WTC11 (cell line): ENCODE results near the gene PREX1. TPM values are rescaled to one million over a fixed set of nuclear protein-coding genes. Genes with fewer than 3 reads are reported as not detected.

Experiments
- ATAC-seq: fragments of 200-7000 bp; cut with Tn5 transposase; 2 replicates; pipeline ENCODE4 v1.10.0; 2021; ENCODE audit warnings: mild to moderate bottlenecking, moderate library complexity
- CTCF ChIA-PET: fragments of 300-600 bp; sonication (Branson Sonifier 250); formaldehyde crosslinking; loops from one replicate; lab custom pipeline; 2021; ENCODE audit warnings: antibody characterized with exemption; lab: Charles Lee
- POLR2A ChIA-PET: fragments of 350-600 bp; sonication (Branson Sonifier 250); formaldehyde crosslinking; loops from one replicate; lab custom pipeline; 2021; ENCODE audit warnings: antibody characterized with exemption; lab: Charles Lee
- DNase-seq: peaks from one replicate; pipeline ENCODE4 v3.0.0; 2021; ENCODE audit warnings: low spot score
- H3K27ac Mint-ChIP-seq: 2 replicates; pipeline ENCODE4 v1.8.0; 2021; ENCODE audit warnings: mixed read lengths
- H3K27me3 Mint-ChIP-seq: 2 replicates; pipeline ENCODE4 v1.8.0; 2021; ENCODE audit warnings: low read depth, mild to moderate bottlenecking, moderate library complexity, mixed read lengths
- H3K36me3 Mint-ChIP-seq: 2 replicates; pipeline ENCODE4 v1.8.0; 2021; ENCODE audit warnings: mixed read lengths
- H3K4me1 Mint-ChIP-seq: 2 replicates; pipeline ENCODE4 v1.8.0; 2022; ENCODE audit warnings: mixed read lengths
- H3K4me3 Mint-ChIP-seq: 2 replicates; pipeline ENCODE4 v1.8.0; 2021; ENCODE audit warnings: mild to moderate bottlenecking, moderate library complexity, mixed read lengths
- H3K9me3 Mint-ChIP-seq: 2 replicates; pipeline ENCODE4 v1.8.0; 2021; ENCODE audit warnings: mixed read lengths
- ATF1 ChIP-seq: sonication (generic); formaldehyde crosslinking; IDR thresholded peaks from 2 replicates; pipeline ENCODE4 v1.8.1; 2023; ENCODE audit warnings: mild to moderate bottlenecking, moderate library complexity, missing genetic modification reagents
- EMX1 ChIP-seq: fragments of 250-450 bp; sonication (Bioruptor Pico); IDR thresholded peaks from 2 replicates; pipeline ENCODE4 v1.8.0; 2021; ENCODE audit warnings: mild to moderate bottlenecking
- ESRRA ChIP-seq: sonication (generic); formaldehyde crosslinking; IDR thresholded peaks from 2 replicates; pipeline ENCODE4 v1.8.1; 2022; ENCODE audit warnings: mild to moderate bottlenecking, missing genetic modification reagents, borderline replicate concordance
- ETV6 ChIP-seq: sonication (generic); formaldehyde crosslinking; IDR thresholded peaks from 2 replicates; pipeline ENCODE4 v1.8.1; 2022; ENCODE audit warnings: mild to moderate bottlenecking, missing genetic modification reagents
- FOXJ3 ChIP-seq: sonication (generic); formaldehyde crosslinking; IDR thresholded peaks from 2 replicates; pipeline ENCODE4 v1.9.0; 2021; ENCODE audit warnings: missing genetic modification reagents, mild to moderate bottlenecking, borderline replicate concordance
- GABPB1 ChIP-seq: sonication (generic); formaldehyde crosslinking; IDR thresholded peaks from 2 replicates; pipeline ENCODE4 v1.8.1; 2023; ENCODE audit warnings: mild to moderate bottlenecking, missing genetic modification reagents
- HMGA2 ChIP-seq: fragments of 250-450 bp; sonication (Bioruptor Pico); IDR thresholded peaks from 2 replicates; pipeline ENCODE4 v1.4.0; 2021; ENCODE audit warnings: mild to moderate bottlenecking, moderate library complexity
- JAZF1 ChIP-seq: fragments of 250-450 bp; sonication (Bioruptor Pico); IDR thresholded peaks from 2 replicates; pipeline ENCODE4 v1.9.0; 2021; ENCODE audit warnings: moderate library complexity, mild to moderate bottlenecking, inconsistent platforms
- KAT7 ChIP-seq: sonication (generic); formaldehyde crosslinking; IDR thresholded peaks from 2 replicates; pipeline ENCODE4 v1.8.1; 2023; ENCODE audit warnings: missing genetic modification reagents, mild to moderate bottlenecking, borderline replicate concordance
- NFYB ChIP-seq: sonication (generic); formaldehyde crosslinking; conservative IDR thresholded peaks from 2 replicates; pipeline ENCODE4 v1.8.0; 2022; ENCODE audit warnings: low read depth, missing genetic modification reagents
- PRRX2 ChIP-seq: fragments of 250-450 bp; sonication (Bioruptor Pico); IDR thresholded peaks from 2 replicates; pipeline ENCODE4 v1.8.0; 2021; ENCODE audit warnings: mild to moderate bottlenecking
- RORB ChIP-seq: fragments of 250-450 bp; sonication (Bioruptor Pico); IDR thresholded peaks from 2 replicates; pipeline ENCODE4 v1.9.0; 2021; ENCODE audit warnings: mild to moderate bottlenecking
- SP1 ChIP-seq: sonication (generic); formaldehyde crosslinking; conservative IDR thresholded peaks from 2 replicates; pipeline ENCODE4 v1.8.1; 2022; ENCODE audit warnings: missing genetic modification reagents
- TEAD1 ChIP-seq: sonication (generic); formaldehyde crosslinking; IDR thresholded peaks from 2 replicates; pipeline ENCODE4 v1.8.0; 2022; ENCODE audit warnings: mild to moderate bottlenecking, missing genetic modification reagents
- ZNF219 ChIP-seq: sonication (generic); formaldehyde crosslinking; IDR thresholded peaks from 2 replicates; pipeline ENCODE4 v1.8.0; 2023; ENCODE audit warnings: missing genetic modification reagents, mild to moderate bottlenecking, borderline replicate concordance
- ZNF232 ChIP-seq: sonication (generic); formaldehyde crosslinking; IDR thresholded peaks from 2 replicates; pipeline ENCODE4 v1.8.0; 2022; ENCODE audit warnings: mild to moderate bottlenecking, missing genetic modification reagents
- ZNF317 ChIP-seq: sonication (generic); formaldehyde crosslinking; IDR thresholded peaks from 2 replicates; pipeline ENCODE4 v1.8.1; 2023; ENCODE audit warnings: low read depth, mild to moderate bottlenecking, moderate library complexity, missing genetic modification reagents, borderline replicate concordance
- total RNA-seq: library from RNA; stranded (reverse); gene quantifications from 3 replicates; pipeline ENCODE4 v1.2.3, GENCODE V29; 2021
- TF ChIP-seq, protein P1 (sequence below): sonication (generic); formaldehyde crosslinking; IDR thresholded peaks from 2 replicates; pipeline ENCODE4 v1.8.0; 2023; ENCODE audit warnings: missing genetic modification reagents
- TF ChIP-seq, protein P2 (sequence below): sonication (generic); formaldehyde crosslinking; IDR thresholded peaks from 2 replicates; pipeline ENCODE4 v1.8.0; 2022; ENCODE audit warnings: mild to moderate bottlenecking, missing genetic modification reagents
- TF ChIP-seq, protein P3 (sequence below): sonication (generic); formaldehyde crosslinking; IDR thresholded peaks from 2 replicates; pipeline ENCODE4 v1.8.1; 2023; ENCODE audit warnings: mild to moderate bottlenecking, moderate library complexity, missing genetic modification reagents
- TF ChIP-seq, protein P4 (sequence below): sonication (generic); formaldehyde crosslinking; IDR thresholded peaks from 2 replicates; pipeline ENCODE4 v1.8.1; 2023; ENCODE audit warnings: mild to moderate bottlenecking, missing genetic modification reagents, moderate library complexity
- TF ChIP-seq, protein P5 (sequence below): fragments of 250-450 bp; sonication (Bioruptor Pico); conservative IDR thresholded peaks from 2 replicates; pipeline ENCODE4 v1.9.0; 2021; ENCODE audit warnings: mild to moderate bottlenecking
- TF ChIP-seq, protein P6 (sequence below): sonication (generic); formaldehyde crosslinking; IDR thresholded peaks from 2 replicates; pipeline ENCODE4 v1.8.0; 2023; ENCODE audit warnings: missing genetic modification reagents, mild to moderate bottlenecking, borderline replicate concordance
- TF ChIP-seq, protein P7 (sequence below): sonication (generic); formaldehyde crosslinking; IDR thresholded peaks from 2 replicates; pipeline ENCODE4 v1.8.0; 2023; ENCODE audit warnings: mild to moderate bottlenecking, missing genetic modification reagents

Gene PREX1
- total RNA-seq, 1 experiment from 2014 or later: 17.3 TPM

DNA sequence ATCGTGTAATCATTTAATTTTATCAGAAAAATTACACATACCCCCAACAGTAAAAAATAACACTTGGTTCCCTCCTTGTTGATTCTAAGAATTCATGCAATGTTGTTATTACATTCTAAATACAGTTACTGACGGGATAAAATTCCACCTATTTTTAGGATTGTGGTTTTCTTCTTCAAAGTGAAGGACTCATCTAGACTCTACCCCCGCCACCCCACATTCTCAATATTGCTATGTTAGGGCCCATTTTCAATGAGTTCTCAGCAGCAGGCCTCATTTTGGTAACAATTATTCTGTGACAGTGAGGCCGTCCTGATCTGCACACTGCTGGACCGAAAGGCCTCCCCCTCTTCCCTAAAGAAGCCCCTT lies 43.5 kb downstream of the PREX1 start (continued):
- TF ChIP-seq, protein P1, sequence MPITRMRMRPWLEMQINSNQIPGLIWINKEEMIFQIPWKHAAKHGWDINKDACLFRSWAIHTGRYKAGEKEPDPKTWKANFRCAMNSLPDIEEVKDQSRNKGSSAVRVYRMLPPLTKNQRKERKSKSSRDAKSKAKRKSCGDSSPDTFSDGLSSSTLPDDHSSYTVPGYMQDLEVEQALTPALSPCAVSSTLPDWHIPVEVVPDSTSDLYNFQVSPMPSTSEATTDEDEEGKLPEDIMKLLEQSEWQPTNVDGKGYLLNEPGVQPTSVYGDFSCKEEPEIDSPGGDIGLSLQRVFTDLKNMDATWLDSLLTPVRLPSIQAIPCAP: no peak
- TF ChIP-seq ZNF219 (no peak), FOXJ3 (no peak), NFYB (CRISPR knock-in tag) (no peak), EMX1 (CRISPR knock-in tag) (no peak), PRRX2 (CRISPR knock-in tag) (no peak), ETV6 (CRISPR knock-in tag) (no peak), ESRRA (CRISPR knock-in tag) (no peak)
- TF ChIP-seq, protein P2, sequence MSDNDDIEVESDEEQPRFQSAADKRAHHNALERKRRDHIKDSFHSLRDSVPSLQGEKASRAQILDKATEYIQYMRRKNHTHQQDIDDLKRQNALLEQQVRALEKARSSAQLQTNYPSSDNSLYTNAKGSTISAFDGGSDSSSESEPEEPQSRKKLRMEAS: no peak
- TF ChIP-seq, protein P3, sequence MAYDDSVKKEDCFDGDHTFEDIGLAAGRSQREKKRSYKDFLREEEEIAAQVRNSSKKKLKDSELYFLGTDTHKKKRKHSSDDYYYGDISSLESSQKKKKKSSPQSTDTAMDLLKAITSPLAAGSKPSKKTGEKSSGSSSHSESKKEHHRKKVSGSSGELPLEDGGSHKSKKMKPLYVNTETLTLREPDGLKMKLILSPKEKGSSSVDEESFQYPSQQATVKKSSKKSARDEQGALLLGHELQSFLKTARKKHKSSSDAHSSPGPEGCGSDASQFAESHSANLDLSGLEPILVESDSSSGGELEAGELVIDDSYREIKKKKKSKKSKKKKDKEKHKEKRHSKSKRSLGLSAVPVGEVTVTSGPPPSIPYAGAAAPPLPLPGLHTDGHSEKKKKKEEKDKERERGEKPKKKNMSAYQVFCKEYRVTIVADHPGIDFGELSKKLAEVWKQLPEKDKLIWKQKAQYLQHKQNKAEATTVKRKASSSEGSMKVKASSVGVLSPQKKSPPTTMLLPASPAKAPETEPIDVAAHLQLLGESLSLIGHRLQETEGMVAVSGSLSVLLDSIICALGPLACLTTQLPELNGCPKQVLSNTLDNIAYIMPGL: no peak

DNA sequence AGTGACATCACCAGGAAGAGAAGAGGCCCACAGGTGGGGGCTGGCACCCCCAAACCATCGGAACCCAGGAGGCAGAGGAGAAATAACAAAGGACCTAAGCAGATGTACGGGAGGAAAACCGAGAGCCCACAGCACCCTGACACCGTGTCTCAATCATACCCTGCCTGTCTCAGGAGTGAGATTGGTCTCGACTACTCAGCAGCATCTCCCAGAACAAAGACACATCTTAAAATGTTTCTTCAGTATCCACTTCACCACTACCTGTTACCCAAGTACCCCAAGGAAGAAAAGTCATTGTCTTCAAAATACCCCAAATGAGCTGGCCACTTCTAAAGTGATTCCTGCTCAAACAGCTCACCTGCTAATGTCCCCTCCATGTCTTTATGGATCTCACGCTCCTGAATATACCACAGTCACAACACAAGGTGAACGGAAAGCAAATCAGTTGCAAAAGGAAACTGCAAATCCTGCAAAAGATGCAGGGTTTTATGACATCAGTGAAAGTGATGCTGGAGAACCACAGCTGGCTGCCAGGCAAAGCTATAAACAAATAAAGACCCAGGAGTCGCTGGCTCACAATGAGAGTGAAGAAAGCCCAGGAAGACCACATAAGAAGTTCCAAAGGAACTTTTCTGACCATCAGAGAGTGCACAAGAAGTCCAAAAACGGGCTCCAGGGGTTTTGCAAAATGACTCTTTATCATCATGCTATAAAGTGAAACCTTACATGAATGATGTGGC lies 44.1 kb downstream of the PREX1 start:
- Mint-ChIP-seq H3K27ac (no peak overlapping the region), H3K4me1 (peaks cover 6% of the 10 kb centered on the region), H3K36me3 (peaks cover 10% of the 10 kb centered on the region), H3K27me3 (no peaks in the 10 kb centered on the region), H3K4me3 (no peak overlapping the region), H3K9me3 (peaks cover 12% of the 10 kb centered on the region)
- CTCF ChIA-PET: interaction anchor here (0.8 kb wide), 1 partner anchor 126 kb away, joined by 3 read pairs; no protein-coding TSS in a partner anchor
- DNase-seq: no peak
- POLR2A ChIA-PET: no interaction called here
- no peak for ATAC-seq
- TF ChIP-seq, protein P4, sequence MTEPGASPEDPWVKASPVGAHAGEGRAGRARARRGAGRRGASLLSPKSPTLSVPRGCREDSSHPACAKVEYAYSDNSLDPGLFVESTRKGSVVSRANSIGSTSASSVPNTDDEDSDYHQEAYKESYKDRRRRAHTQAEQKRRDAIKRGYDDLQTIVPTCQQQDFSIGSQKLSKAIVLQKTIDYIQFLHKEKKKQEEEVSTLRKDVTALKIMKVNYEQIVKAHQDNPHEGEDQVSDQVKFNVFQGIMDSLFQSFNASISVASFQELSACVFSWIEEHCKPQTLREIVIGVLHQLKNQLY (CRISPR knock-in tag): no peak
- TF ChIP-seq ZNF317 (CRISPR knock-in tag) (no peak), RORB (CRISPR knock-in tag) (no peak), SP1 (CRISPR knock-in tag) (no peak), KAT7 (CRISPR knock-in tag) (no peak), ZNF232 (no peak), JAZF1 (no peak), ATF1 (no peak), GABPB1 (CRISPR knock-in tag) (no peak), HMGA2 (CRISPR knock-in tag) (no peak), TEAD1 (CRISPR knock-in tag) (no peak)
- TF ChIP-seq, protein P5, sequence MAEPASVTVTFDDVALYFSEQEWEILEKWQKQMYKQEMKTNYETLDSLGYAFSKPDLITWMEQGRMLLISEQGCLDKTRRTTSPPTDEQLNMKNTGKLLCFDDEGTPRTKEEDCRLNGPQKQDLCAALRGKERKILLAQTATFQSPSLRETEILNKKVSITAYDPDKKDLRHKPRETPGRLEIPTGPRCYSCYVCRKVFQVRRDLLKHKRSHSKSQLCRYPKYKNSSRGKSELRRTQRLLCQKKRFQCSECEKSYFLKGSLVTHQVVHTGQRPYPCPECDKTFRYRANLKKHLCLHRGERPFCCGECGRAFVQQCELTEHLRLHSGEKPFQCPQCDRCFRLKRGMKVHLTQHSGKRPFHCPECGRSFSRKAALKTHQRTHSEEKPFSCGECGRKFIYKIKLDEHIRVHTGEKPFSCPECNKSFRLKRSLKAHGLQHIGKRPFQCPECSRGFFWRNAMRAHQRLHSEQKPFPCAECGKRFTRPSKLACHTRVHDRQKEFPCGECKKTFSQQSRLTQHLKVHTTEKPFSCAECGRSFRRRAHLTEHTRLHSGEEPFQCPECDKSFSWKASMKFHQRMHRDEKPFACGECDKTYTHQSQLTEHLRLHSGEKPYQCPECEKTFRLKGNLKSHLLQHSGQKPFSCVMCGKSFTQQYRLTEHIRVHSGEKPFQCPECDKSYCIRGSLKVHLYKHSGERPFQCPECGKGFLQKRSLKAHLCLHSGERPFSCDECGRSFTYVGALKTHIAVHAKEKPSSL (CRISPR knock-in tag): no peak
- TF ChIP-seq, protein P6, sequence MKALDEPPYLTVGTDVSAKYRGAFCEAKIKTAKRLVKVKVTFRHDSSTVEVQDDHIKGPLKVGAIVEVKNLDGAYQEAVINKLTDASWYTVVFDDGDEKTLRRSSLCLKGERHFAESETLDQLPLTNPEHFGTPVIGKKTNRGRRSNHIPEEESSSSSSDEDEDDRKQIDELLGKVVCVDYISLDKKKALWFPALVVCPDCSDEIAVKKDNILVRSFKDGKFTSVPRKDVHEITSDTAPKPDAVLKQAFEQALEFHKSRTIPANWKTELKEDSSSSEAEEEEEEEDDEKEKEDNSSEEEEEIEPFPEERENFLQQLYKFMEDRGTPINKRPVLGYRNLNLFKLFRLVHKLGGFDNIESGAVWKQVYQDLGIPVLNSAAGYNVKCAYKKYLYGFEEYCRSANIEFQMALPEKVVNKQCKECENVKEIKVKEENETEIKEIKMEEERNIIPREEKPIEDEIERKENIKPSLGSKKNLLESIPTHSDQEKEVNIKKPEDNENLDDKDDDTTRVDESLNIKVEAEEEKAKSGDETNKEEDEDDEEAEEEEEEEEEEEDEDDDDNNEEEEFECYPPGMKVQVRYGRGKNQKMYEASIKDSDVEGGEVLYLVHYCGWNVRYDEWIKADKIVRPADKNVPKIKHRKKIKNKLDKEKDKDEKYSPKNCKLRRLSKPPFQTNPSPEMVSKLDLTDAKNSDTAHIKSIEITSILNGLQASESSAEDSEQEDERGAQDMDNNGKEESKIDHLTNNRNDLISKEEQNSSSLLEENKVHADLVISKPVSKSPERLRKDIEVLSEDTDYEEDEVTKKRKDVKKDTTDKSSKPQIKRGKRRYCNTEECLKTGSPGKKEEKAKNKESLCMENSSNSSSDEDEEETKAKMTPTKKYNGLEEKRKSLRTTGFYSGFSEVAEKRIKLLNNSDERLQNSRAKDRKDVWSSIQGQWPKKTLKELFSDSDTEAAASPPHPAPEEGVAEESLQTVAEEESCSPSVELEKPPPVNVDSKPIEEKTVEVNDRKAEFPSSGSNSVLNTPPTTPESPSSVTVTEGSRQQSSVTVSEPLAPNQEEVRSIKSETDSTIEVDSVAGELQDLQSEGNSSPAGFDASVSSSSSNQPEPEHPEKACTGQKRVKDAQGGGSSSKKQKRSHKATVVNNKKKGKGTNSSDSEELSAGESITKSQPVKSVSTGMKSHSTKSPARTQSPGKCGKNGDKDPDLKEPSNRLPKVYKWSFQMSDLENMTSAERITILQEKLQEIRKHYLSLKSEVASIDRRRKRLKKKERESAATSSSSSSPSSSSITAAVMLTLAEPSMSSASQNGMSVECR (CRISPR knock-in tag): no peak
- TF ChIP-seq, protein P7, sequence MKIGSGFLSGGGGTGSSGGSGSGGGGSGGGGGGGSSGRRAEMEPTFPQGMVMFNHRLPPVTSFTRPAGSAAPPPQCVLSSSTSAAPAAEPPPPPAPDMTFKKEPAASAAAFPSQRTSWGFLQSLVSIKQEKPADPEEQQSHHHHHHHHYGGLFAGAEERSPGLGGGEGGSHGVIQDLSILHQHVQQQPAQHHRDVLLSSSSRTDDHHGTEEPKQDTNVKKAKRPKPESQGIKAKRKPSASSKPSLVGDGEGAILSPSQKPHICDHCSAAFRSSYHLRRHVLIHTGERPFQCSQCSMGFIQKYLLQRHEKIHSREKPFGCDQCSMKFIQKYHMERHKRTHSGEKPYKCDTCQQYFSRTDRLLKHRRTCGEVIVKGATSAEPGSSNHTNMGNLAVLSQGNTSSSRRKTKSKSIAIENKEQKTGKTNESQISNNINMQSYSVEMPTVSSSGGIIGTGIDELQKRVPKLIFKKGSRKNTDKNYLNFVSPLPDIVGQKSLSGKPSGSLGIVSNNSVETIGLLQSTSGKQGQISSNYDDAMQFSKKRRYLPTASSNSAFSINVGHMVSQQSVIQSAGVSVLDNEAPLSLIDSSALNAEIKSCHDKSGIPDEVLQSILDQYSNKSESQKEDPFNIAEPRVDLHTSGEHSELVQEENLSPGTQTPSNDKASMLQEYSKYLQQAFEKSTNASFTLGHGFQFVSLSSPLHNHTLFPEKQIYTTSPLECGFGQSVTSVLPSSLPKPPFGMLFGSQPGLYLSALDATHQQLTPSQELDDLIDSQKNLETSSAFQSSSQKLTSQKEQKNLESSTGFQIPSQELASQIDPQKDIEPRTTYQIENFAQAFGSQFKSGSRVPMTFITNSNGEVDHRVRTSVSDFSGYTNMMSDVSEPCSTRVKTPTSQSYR (CRISPR knock-in tag): no peak
